ENCODE results near the gene NUTM2D.
"Not testable (repeated sequence)": the region's sequence is repeated elsewhere in the genome, so short reads cannot be mapped to it uniquely, and the experiment has no call there.

DNA sequence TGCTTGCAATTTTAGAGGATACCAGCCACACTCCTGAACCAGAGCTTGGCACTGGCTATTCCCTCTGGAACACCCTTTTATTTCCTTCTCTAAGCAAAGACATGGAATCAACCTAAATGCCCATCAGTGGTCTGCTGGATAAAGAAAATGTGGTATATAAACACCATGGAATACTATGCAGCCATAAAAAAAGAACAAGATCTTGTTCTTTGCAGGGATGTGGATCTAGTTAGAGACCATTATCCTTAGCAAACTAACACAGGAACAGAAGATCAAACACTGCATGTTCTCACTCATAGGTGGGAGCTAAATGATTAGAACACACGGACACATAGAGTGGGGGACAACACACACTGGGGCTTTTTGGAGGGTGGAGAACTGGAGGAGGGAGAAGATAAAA is 56.4 kb downstream of the NUTM2D start:
- TF ChIP-seq, protein P1, sequence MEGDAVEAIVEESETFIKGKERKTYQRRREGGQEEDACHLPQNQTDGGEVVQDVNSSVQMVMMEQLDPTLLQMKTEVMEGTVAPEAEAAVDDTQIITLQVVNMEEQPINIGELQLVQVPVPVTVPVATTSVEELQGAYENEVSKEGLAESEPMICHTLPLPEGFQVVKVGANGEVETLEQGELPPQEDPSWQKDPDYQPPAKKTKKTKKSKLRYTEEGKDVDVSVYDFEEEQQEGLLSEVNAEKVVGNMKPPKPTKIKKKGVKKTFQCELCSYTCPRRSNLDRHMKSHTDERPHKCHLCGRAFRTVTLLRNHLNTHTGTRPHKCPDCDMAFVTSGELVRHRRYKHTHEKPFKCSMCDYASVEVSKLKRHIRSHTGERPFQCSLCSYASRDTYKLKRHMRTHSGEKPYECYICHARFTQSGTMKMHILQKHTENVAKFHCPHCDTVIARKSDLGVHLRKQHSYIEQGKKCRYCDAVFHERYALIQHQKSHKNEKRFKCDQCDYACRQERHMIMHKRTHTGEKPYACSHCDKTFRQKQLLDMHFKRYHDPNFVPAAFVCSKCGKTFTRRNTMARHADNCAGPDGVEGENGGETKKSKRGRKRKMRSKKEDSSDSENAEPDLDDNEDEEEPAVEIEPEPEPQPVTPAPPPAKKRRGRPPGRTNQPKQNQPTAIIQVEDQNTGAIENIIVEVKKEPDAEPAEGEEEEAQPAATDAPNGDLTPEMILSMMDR (IDR thresholded peaks at IDR 0.05), result not testable (repeated sequence)
- TF ChIP-seq NRF1 (IDR thresholded peaks at IDR 0.05; ENCODE audit: low read depth, low read length); RFX5 (IDR thresholded peaks at IDR 0.05; ENCODE audit: low read length); EP300 (IDR thresholded peaks at IDR 0.05; ENCODE audit: borderline replicate concordance in 1 of 2, low read depth in 1 of 2, low read length in 1 of 2); GABPA (IDR thresholded peaks at IDR 0.05; ENCODE audit: low read depth); CHD2 (IDR thresholded peaks at IDR 0.05; ENCODE audit: low read length, partially characterized antibody); ELF1 (IDR thresholded peaks at IDR 0.05): not testable (repeated sequence)
- TF ChIP-seq, protein P2, sequence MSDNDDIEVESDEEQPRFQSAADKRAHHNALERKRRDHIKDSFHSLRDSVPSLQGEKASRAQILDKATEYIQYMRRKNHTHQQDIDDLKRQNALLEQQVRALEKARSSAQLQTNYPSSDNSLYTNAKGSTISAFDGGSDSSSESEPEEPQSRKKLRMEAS (IDR thresholded peaks at IDR 0.05; ENCODE audit: low read depth), result not testable (repeated sequence)

Data from SK-N-SH (cell line).